GM21515 (cell line): ENCODE results near the gene CSNK1A1.
A peak's percentile ranks its signal among the peaks of the same experiment; 100 is the strongest.
"Not testable (repeated sequence)": the region's sequence is repeated elsewhere in the genome, so short reads cannot be mapped to it uniquely, and the experiment has no call there.

Experiments used
- ATAC-seq: cut with Tn5 transposase; IDR thresholded peaks from one replicate; pipeline ENCODE4 v1.9.1; 2021; ENCODE audit not compliant: unreplicated experiment

Gene CSNK1A1

GRCh38 chr5:149459891-149460290 is 91.3 kb downstream of the CSNK1A1 start:
- ATAC-seq: no peak

- no peak for ATAC-seq
Observed at GRCh38 chr5:149457393-149457763, 93.9 kb downstream of the CSNK1A1 start.

- no peak for ATAC-seq
Observed at GRCh38 chr5:149456597-149457392, 94.4 kb downstream of the CSNK1A1 start.

GRCh38 chr5:149455889-149456409 is 95.3 kb downstream of the CSNK1A1 start:
- no peak for ATAC-seq

GRCh38 chr5:149453618-149454415 is 97.4 kb downstream of the CSNK1A1 start:
- no peak for ATAC-seq

- no peak for ATAC-seq
Observed at GRCh38 chr5:149452665-149453617, 98.3 kb downstream of the CSNK1A1 start.

- no peak for ATAC-seq
Observed at GRCh38 chr5:149452007-149452664, 99.1 kb downstream of the CSNK1A1 start.

- ATAC-seq: no peak
Observed at GRCh38 chr5:149450199-149450598, 101.0 kb downstream of the CSNK1A1 start.

- no peak for ATAC-seq
Observed at GRCh38 chr5:149448831-149449714, 102.2 kb downstream of the CSNK1A1 start.

- ATAC-seq: no peak
Observed at GRCh38 chr5:149448431-149448830, 102.8 kb downstream of the CSNK1A1 start.

- ATAC-seq: no peak
Observed at GRCh38 chr5:149447373-149448367, 103.6 kb downstream of the CSNK1A1 start.

GRCh38 chr5:149446794-149447193 is 104.4 kb downstream of the CSNK1A1 start:
- ATAC-seq: not testable (repeated sequence)

- ATAC-seq: no peak
Observed at GRCh38 chr5:149445739-149446369, 105.4 kb downstream of the CSNK1A1 start.

GRCh38 chr5:149445343-149445738 is 105.9 kb downstream of the CSNK1A1 start:
- ATAC-seq: no peak

GRCh38 chr5:149444430-149444829 is 106.8 kb downstream of the CSNK1A1 start:
- ATAC-seq: not testable (repeated sequence)

GRCh38 chr5:149443210-149443609 is 108.0 kb downstream of the CSNK1A1 start:
- ATAC-seq: no peak

- peak; percentile 85 for ATAC-seq
Observed at GRCh38 chr5:149442563-149443182, 108.6 kb downstream of the CSNK1A1 start.
